ENCODE data around the gene CALR3. TPM values are rescaled to one million over a fixed set of nuclear protein-coding genes. Genes with fewer than 3 reads are reported as not detected.
"Not testable (repeated sequence)": the region's sequence is repeated elsewhere in the genome, so short reads cannot be mapped to it uniquely, and the experiment has no call there.

Gene CALR3
- total RNA-seq, 1 experiment from 2014 or later: not detected

DNA sequence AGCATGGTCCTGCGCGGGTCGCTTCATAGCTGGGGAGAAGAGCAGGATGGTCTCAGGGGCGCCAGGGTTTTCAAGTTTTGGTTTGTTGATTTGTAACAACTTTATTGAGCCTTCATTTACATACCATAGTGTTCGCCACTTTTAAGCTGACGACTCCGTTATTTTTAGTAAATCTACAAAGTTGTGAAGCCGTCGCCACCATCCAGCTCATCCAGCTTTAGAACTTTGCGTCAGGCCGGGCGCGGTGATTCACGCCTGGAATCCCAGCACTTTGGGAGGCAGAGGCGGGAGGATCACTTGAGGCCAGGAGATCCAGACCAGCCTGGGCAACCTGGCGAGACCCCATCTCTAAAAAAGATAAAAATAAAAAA lies 631 bp upstream of the CALR3 start:
- no peaks in the 10 kb centered on the region for H3K9me3 ChIP-seq (ENCODE audit: control insufficient read depth, insufficient read depth, low read depth, low read length)
- POLR2A ChIA-PET: no interaction called here
- H3K27ac ChIP-seq (ENCODE audit: low read length): peak overlapping the region; percentile 76
- peak; percentile 26 for ATAC-seq
- in situ Hi-C loops (cut with HindIII; ENCODE audit: low pct_unique_long_range_greater_than_20kb, low sequenced_read_pairs) (no loop called here), intact Hi-C loops (cut with micrococcal nuclease; ENCODE audit: unreplicated experiment) (no loop called here)
- TF ChIP-seq SIN3A (IDR thresholded peaks at IDR 0.05; ENCODE audit: borderline replicate concordance, insufficient read depth, low read depth, low read length) (no peak), POLR2AphosphoS5 (IDR thresholded peaks at IDR 0.05; ENCODE audit: low read depth, low read length) (no peak), TCF7L2 (IDR thresholded peaks at IDR 0.05; ENCODE audit: low read depth, low read length) (no peak), CTCF (IDR thresholded peaks at IDR 0.05) (no peak)
- no peaks in the 10 kb centered on the region for H3K36me3 ChIP-seq (ENCODE audit: control insufficient read depth, insufficient read depth, low read length)
- no TSS peak for BruUV-seq (replicated peaks)
- no peaks in the 10 kb centered on the region for H3K4me1 ChIP-seq (ENCODE audit: control insufficient read depth, insufficient read depth, low read length)
- CTCF ChIA-PET: interaction anchor here (1.2 kb wide), 1 partner anchor 311 kb away, joined by 3 read pairs; no protein-coding TSS in a partner anchor
- H3K4me3 ChIP-seq (ENCODE audit: low read depth in 2 of 2, low read length in 2 of 2): peak overlapping the region; percentile 78 to 80
- no peak for DNase-seq (ENCODE audit: low read depth, low spot score)
- no peaks in the 10 kb centered on the region for H3K27me3 ChIP-seq (ENCODE audit: control insufficient read depth, insufficient read depth, low read length)

DNA sequence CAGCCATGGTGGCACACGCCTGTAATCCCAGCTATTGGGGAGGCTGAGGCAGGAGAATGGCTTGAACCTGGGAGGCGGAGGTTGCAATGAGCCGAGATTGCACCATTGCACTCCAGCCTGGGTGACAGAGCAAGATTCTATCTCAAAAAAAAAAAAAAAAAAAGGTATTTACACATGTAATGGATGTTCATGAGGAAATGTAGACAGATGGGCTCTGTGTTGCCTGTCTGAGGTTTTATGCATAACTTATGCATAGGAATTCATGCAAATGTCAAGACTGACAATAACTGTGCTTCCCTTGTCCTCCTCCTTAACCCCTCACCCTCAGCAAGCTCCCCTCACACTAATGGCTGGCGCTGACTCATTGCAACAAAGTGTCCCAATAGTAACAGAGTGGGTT lies 9.5 kb downstream of the CALR3 start:
- POLR2A ChIA-PET; H3K36me3 ChIP-seq (ENCODE audit: control insufficient read depth, insufficient read depth, low read length); H3K4me1 ChIP-seq (ENCODE audit: control insufficient read depth, insufficient read depth, low read length); in situ Hi-C loops (cut with HindIII; ENCODE audit: low pct_unique_long_range_greater_than_20kb, low sequenced_read_pairs); H3K9me3 ChIP-seq (ENCODE audit: control insufficient read depth, insufficient read depth, low read depth, low read length); ATAC-seq; H3K4me3 ChIP-seq (ENCODE audit: low read depth in 2 of 2, low read length in 2 of 2); BruUV-seq (replicated peaks); DNase-seq (ENCODE audit: low read depth, low spot score); intact Hi-C loops (cut with micrococcal nuclease; ENCODE audit: unreplicated experiment); H3K27ac ChIP-seq (ENCODE audit: low read length); H3K27me3 ChIP-seq (ENCODE audit: control insufficient read depth, insufficient read depth, low read length): not testable (repeated sequence)
- CTCF ChIA-PET: interaction anchor here (0.6 kb wide), 1 partner anchor 232 kb away, joined by 7 read pairs; no protein-coding TSS in a partner anchor

- DNase-seq (ENCODE audit: low read depth, low spot score) (no peak), ATAC-seq (no peak)
- in situ Hi-C loops (cut with HindIII; ENCODE audit: low pct_unique_long_range_greater_than_20kb, low sequenced_read_pairs) (no loop called here), intact Hi-C loops (cut with micrococcal nuclease; ENCODE audit: unreplicated experiment) (no loop called here)
- H3K36me3 ChIP-seq (ENCODE audit: control insufficient read depth, insufficient read depth, low read length): no peaks in the 10 kb centered on the region
- CTCF ChIA-PET: no interaction called here
- no peak overlapping the region for H3K27ac ChIP-seq (ENCODE audit: low read length)
- H3K9me3 ChIP-seq (ENCODE audit: control insufficient read depth, insufficient read depth, low read depth, low read length): no peaks in the 10 kb centered on the region
- BruUV-seq (replicated peaks): no TSS peak
- H3K27me3 ChIP-seq (ENCODE audit: control insufficient read depth, insufficient read depth, low read length): no peaks in the 10 kb centered on the region
- POLR2A ChIA-PET: no interaction called here
- H3K4me3 ChIP-seq (ENCODE audit: low read depth in 2 of 2, low read length in 2 of 2): no peak overlapping the region
- no peaks in the 10 kb centered on the region for H3K4me1 ChIP-seq (ENCODE audit: control insufficient read depth, insufficient read depth, low read length)
- TF ChIP-seq SIN3A (IDR thresholded peaks at IDR 0.05; ENCODE audit: borderline replicate concordance, insufficient read depth, low read depth, low read length): no peak
- no peak for TF ChIP-seq REST (IDR thresholded peaks at IDR 0.05; ENCODE audit: insufficient read depth in 1 of 2, low read depth in 2 of 2, low read length in 1 of 2)
- TF ChIP-seq POLR2AphosphoS5 (IDR thresholded peaks at IDR 0.05; ENCODE audit: low read depth, low read length): no peak
- no peak for TF ChIP-seq TCF7L2 (IDR thresholded peaks at IDR 0.05; ENCODE audit: low read depth, low read length)
- no peak for TF ChIP-seq CTCF (IDR thresholded peaks at IDR 0.05)
Observed at GRCh38 chr19:16482745-16483144, 13.2 kb downstream of the CALR3 start.

Data from Panc1 (cell line).